IMR-90 (cell line): Measurements from ENCODE around the gene ZC3H4. TPM values are rescaled to one million over a fixed set of nuclear protein-coding genes. Genes with fewer than 3 reads are reported as not detected.

ENCODE experiments used
- ATAC-seq: fragments of 200-7000 bp; cut with Tn5 transposase; 2 replicates; pipeline ENCODE4 v1.9.1; 2020; ENCODE audit warnings: low read depth, mild to moderate bottlenecking, moderate library complexity
- BruUV-seq: library from RNA; stranded (reverse); fragments of 400-500 nt; replicated peaks from 2 replicates; lab custom pipeline; 2021; lab: Mats Ljungman, UMichigan
- CTCF ChIA-PET: fragments of 300-600 bp; formaldehyde crosslinking; extraction: SDS; loops from one replicate; lab custom pipeline; 2021; ENCODE audit warnings: antibody characterized with exemption; lab: Yijun Ruan, JAX
- POLR2A ChIA-PET: fragments of 300-600 bp; sonication (Branson Sonifier 250); formaldehyde crosslinking; loops from one replicate; lab custom pipeline; 2022; ENCODE audit warnings: antibody characterized with exemption; ENCODE audit not compliant: unreplicated experiment; lab: Charles Lee
- DNase-seq: peaks from one replicate; pipeline ENCODE4 v3.0.0; 2013
- H2AFZ ChIP-seq: replicated peaks from 2 replicates; pipeline ENCODE3; 2013; ENCODE audit warnings: low read length, mild to moderate bottlenecking; ENCODE audit not compliant: poor library complexity
- H2AK5ac ChIP-seq: 2 replicates; pipeline ENCODE4 v1.6.1; 2013; ENCODE audit warnings: low read depth, low read length, inconsistent platforms
- H2AK9ac ChIP-seq: replicated peaks from 2 replicates; pipeline ENCODE3; 2013; ENCODE audit warnings: mild to moderate bottlenecking, low read depth, low read length, moderate library complexity; ENCODE audit not compliant: poor library complexity
- H2BK120ac ChIP-seq: 2 replicates; pipeline ENCODE4 v1.6.1; 2013; ENCODE audit warnings: low read depth, low read length, inconsistent platforms
- H2BK15ac ChIP-seq: 3 replicates; pipeline ENCODE4 v1.6.1; 2013; ENCODE audit warnings: low read depth, low read length, inconsistent platforms
- H2BK20ac ChIP-seq: 2 replicates; pipeline ENCODE4 v1.6.1; 2013; ENCODE audit warnings: low read depth, mild to moderate bottlenecking, inconsistent platforms, low read length, moderate library complexity
- H2BK5ac ChIP-seq: 2 replicates; pipeline ENCODE4 v1.6.1; 2013; ENCODE audit warnings: mild to moderate bottlenecking, low read depth, low read length, inconsistent platforms; ENCODE audit not compliant: poor library complexity, severe bottlenecking
- H3K14ac ChIP-seq: replicated peaks from 2 replicates; pipeline ENCODE4 v1.6.1; 2013; ENCODE audit warnings: low read depth, low read length, inconsistent platforms
- H3K18ac ChIP-seq: 2 replicates; pipeline ENCODE4 v1.6.1; 2013; ENCODE audit warnings: low read depth, low read length, control low read depth
- H3K23ac ChIP-seq: 2 replicates; pipeline ENCODE4 v1.6.1; 2013; ENCODE audit warnings: low read depth, low read length, inconsistent platforms
- H3K27ac ChIP-seq: 2 replicates; pipeline ENCODE4 v1.5.1; 2013; ENCODE audit warnings: mild to moderate bottlenecking, control low read depth, low read length; ENCODE audit not compliant: insufficient read depth
- H3K27me3 ChIP-seq: 2 replicates; pipeline ENCODE4 v1.6.1; 2013; ENCODE audit warnings: low read length; ENCODE audit not compliant: control insufficient read depth, insufficient read depth
- H3K36me3 ChIP-seq: 2 replicates; pipeline ENCODE4 v1.6.1; 2013; ENCODE audit warnings: low read length, mixed read lengths; ENCODE audit not compliant: control insufficient read depth, insufficient read depth
- H3K4ac ChIP-seq: 2 replicates; pipeline ENCODE4 v1.6.1; 2013; ENCODE audit warnings: low read depth, low read length, inconsistent platforms
- H3K4me1 ChIP-seq: 2 replicates; pipeline ENCODE4 v1.6.1; 2013; ENCODE audit warnings: low read length, mixed read lengths; ENCODE audit not compliant: control insufficient read depth, insufficient read depth
- H3K4me2 ChIP-seq: 2 replicates; pipeline ENCODE4 v1.6.1; 2013; ENCODE audit warnings: low read depth, mild to moderate bottlenecking, control low read depth, low read length, moderate library complexity
- H3K4me3 ChIP-seq: 2 replicates; pipeline ENCODE4 v1.5.1; 2013; ENCODE audit warnings: low read depth, mild to moderate bottlenecking, control low read depth, low read length, moderate library complexity; ENCODE audit not compliant: insufficient read depth
- H3K56ac ChIP-seq: 2 replicates; pipeline ENCODE4 v1.6.1; 2013; ENCODE audit warnings: low read length, inconsistent platforms; ENCODE audit not compliant: insufficient read depth; ENCODE audit errors: extremely low read depth
- H3K79me1 ChIP-seq, 2 experiments: 2 replicates each; pipeline ENCODE4 v1.6.1; 2013; ENCODE audit warnings: low read length in 2 of 2, inconsistent platforms in 1 of 2, low read depth in 1 of 2
- H3K9ac ChIP-seq: 2 replicates; pipeline ENCODE4 v1.6.1; 2013; ENCODE audit warnings: low read depth, low read length, control low read depth
- H3K9me1 ChIP-seq: 2 replicates; pipeline ENCODE4 v1.6.1; 2013; ENCODE audit warnings: low read length, inconsistent platforms; ENCODE audit not compliant: insufficient read depth
- H3K9me3 ChIP-seq: 2 replicates; pipeline ENCODE4 v1.6.1; 2013; ENCODE audit warnings: low read length; ENCODE audit not compliant: control insufficient read depth, insufficient read depth
- H4K20me1 ChIP-seq: 2 replicates; pipeline ENCODE4 v1.6.1; 2013; ENCODE audit warnings: low read length, inconsistent platforms; ENCODE audit not compliant: insufficient read depth
- H4K5ac ChIP-seq: 2 replicates; pipeline ENCODE4 v1.6.1; 2013; ENCODE audit warnings: mild to moderate bottlenecking, low read depth, low read length, control low read depth
- H4K8ac ChIP-seq, 2 experiments: 2 replicates each; pipeline ENCODE4 v1.6.1; 2013; ENCODE audit warnings: low read depth in 2 of 2, low read length in 2 of 2, control low read depth in 1 of 2, inconsistent platforms in 1 of 2
- H4K91ac ChIP-seq: 2 replicates; pipeline ENCODE4 v1.6.1; 2013; ENCODE audit warnings: low read depth, low read length, inconsistent platforms; ENCODE audit not compliant: insufficient read depth
- MAFK ChIP-seq: IDR thresholded peaks from 2 replicates; pipeline ENCODE4 v1.6.1; 2012; ENCODE audit warnings: low read depth, low read length, improper control_type of control experiment
- MAZ ChIP-seq: IDR thresholded peaks from 2 replicates; pipeline ENCODE4 v1.6.1; 2012; ENCODE audit warnings: low read depth, mild to moderate bottlenecking, low read length, improper control_type of control experiment, moderate library complexity, borderline replicate concordance
- NFE2L2 ChIP-seq: fragments of 150-350 bp; IDR thresholded peaks from 2 replicates; pipeline ENCODE4 v1.6.1; 2016; ENCODE audit warnings: low read depth, mild to moderate bottlenecking, low read length
- RFX5 ChIP-seq: IDR thresholded peaks from 2 replicates; pipeline ENCODE4 v1.8.0; 2012; ENCODE audit warnings: low read depth, mild to moderate bottlenecking, low read length, moderate library complexity
- SMC3 ChIP-seq: fragments of 150-350 bp; IDR thresholded peaks from 2 replicates; pipeline ENCODE4 v1.6.1; 2016; ENCODE audit warnings: low read depth, mild to moderate bottlenecking, antibody characterized with exemption, low read length, moderate library complexity
- WGBS, 2 experiments: methylation state at CpG; one replicate each; pipeline versions ENCODE4 v1.1.5 to v1.1.7; 2013; ENCODE audit warnings: missing lambda C conversion rate in 2 of 2; ENCODE audit not compliant: insufficient read length in 1 of 2; ENCODE audit errors: extremely low coverage in 2 of 2; 5-methylcytosine and 5-hydroxymethylcytosine counted together
- dilution Hi-C: fragments of 300-500 bp; cut with HindIII; formaldehyde crosslinking; loops from one replicate; pipeline ENCODE4 v1.14.3; 2018; ENCODE audit warnings: low sequenced_read_pairs; ENCODE audit not compliant: unreplicated experiment
- in situ Hi-C: fragments of 300-500 bp; cut with MboI; formaldehyde crosslinking; loops from 3 replicates; pipeline ENCODE4 v1.14.3; 2019; ENCODE audit warnings: low sequenced_read_pairs, inconsistent platforms, mixed read lengths
- intact Hi-C: fragments of 100-400 bp; cut with micrococcal nuclease; formaldehyde crosslinking; loops from 2 replicates; pipeline ENCODE4 v1.10.0; 2022
- polyA plus RNA-seq, 3 experiments: library from polyadenylated mRNA; depleted of rRNA; stranded (reverse); fragments of >200 nt; gene quantifications; 2 replicates each; pipeline ENCODE4 v1.2.3, GENCODE V29; 2012; ENCODE audit warnings: low replicate concordance in 1 of 3
- total RNA-seq: library from RNA; depleted of rRNA; stranded (reverse); fragments of >200 nt; gene quantifications from 2 replicates; pipeline ENCODE4 v1.2.3, GENCODE V29; 2012

Gene ZC3H4
- total and polyA plus RNA-seq, 2 of the 4 experiments (the other 2 are of a cell fraction): 3.9 to 8.9 TPM

- no peak overlapping the region for H2BK15ac ChIP-seq
- no peak overlapping the region for H2AK5ac ChIP-seq
- H3K27me3 ChIP-seq: no peaks in the 10 kb centered on the region
- H4K5ac ChIP-seq: no peak overlapping the region; the same call in 1 of the 2 replicates
- no peak overlapping the region for H2BK20ac ChIP-seq
- peaks cover 27% of the 10 kb centered on the region for H3K9me1 ChIP-seq
- H2BK120ac ChIP-seq: no peak overlapping the region
- H3K27ac ChIP-seq: no peak overlapping the region
- no peak overlapping the region for H3K9ac ChIP-seq
- intact Hi-C loops: no loop called here
- H3K14ac ChIP-seq: no peak overlapping the region
- H3K79me1 ChIP-seq: peaks cover 51 to 79% of the 10 kb centered on the region in 2 experiments
- no peak overlapping the region for H2AK9ac ChIP-seq
- DNase-seq (no peak), ATAC-seq (no peak)
- WGBS, 2 experiments: 84% methylated on average over 5 of the region's 9 CpGs; no CpG with 5 or more reads in 1 of the 2 experiments
- no peak overlapping the region for H3K18ac ChIP-seq
- no peak overlapping the region for H3K4ac ChIP-seq
- peaks cover 20% of the 10 kb centered on the region for H3K36me3 ChIP-seq
- H2BK5ac ChIP-seq: no peak overlapping the region
- no peak overlapping the region for H3K4me2 ChIP-seq
- dilution Hi-C loops: no loop called here
- H3K23ac ChIP-seq: peak overlapping the region; percentile 33; the same call in 1 of the 2 replicates
- in situ Hi-C loops: no loop called here
- H4K8ac ChIP-seq: no peak overlapping the region
- H4K20me1 ChIP-seq: peaks cover 61% of the 10 kb centered on the region
- BruUV-seq: no TSS peak
- no peaks in the 10 kb centered on the region for H3K9me3 ChIP-seq
- no peak overlapping the region for H3K56ac ChIP-seq
- TF ChIP-seq MAZ (no peak), SMC3 (no peak), RFX5 (no peak), MAFK (no peak), NFE2L2 (no peak)
- ChIA-PET POLR2A (no interaction called here), CTCF (interaction anchor here (1.2 kb wide), 1 partner anchor 16 kb away, joined by 3 read pairs; no protein-coding TSS in a partner anchor)
- no peak overlapping the region for H2AFZ ChIP-seq
- H3K4me3 ChIP-seq: no peak overlapping the region
- peaks cover 7% of the 10 kb centered on the region; the same call in 1 of the 2 replicates for H3K4me1 ChIP-seq
- H4K91ac ChIP-seq: no peak overlapping the region
Observed at GRCh38 chr19:47095476-47096099, 18.0 kb downstream of the ZC3H4 start.
